OCI-LY7 (cell line): ENCODE measurements around the gene IGF1R.

Experiments
- CTCF ChIP-seq: fragments of 200-600 bp; sonication (generic); conservative IDR thresholded peaks from 2 replicates; pipeline ENCODE4 v1.5.1; 2014; ENCODE audit warnings: mild to moderate bottlenecking, antibody characterized with exemption, low read length, moderate library complexity, mixed read lengths
- EZH2phosphoT487 ChIP-seq: fragments of 200-600 bp; sonication (generic); IDR thresholded peaks from 2 replicates; pipeline ENCODE4 v1.6.1; 2018; ENCODE audit warnings: low read depth, borderline replicate concordance, mild to moderate bottlenecking, mixed run types, antibody characterized with exemption, low read length, moderate library complexity, mixed read lengths

- TF ChIP-seq CTCF (no peak), EZH2phosphoT487 (no peak)
Observed at GRCh38 chr15:99002226-99002625, 353.9 kb downstream of the IGF1R start.
